ENCODE results near the gene SLC25A18.
"Not testable (repeated sequence)": the region's sequence is repeated elsewhere in the genome, so short reads cannot be mapped to it uniquely, and the experiment has no call there.

Gene SLC25A18

GRCh38 chr22:17562906-17563870 is at the start of gene SLC25A18:
TSS of gene SLC25A18 (plus strand) at chr22:17563498. CDS start at chr22:17579945, 16,447 bp downstream.
- peak in 48 of 58 donors; percentile 25 to 85 (median 60) for DNase-seq

GRCh38 chr22:17513612-17514011 is 49.7 kb upstream of the SLC25A18 start:
- DNase-seq = no peak

GRCh38 chr22:17514084-17514483 is 49.2 kb upstream of the SLC25A18 start:
- no peak for DNase-seq

- DNase-seq = no peak
Observed at GRCh38 chr22:17518406-17518805, 44.9 kb upstream of the SLC25A18 start.

- not testable (repeated sequence) for DNase-seq
Observed at GRCh38 chr22:17521971-17522370, 41.3 kb upstream of the SLC25A18 start.

GRCh38 chr22:17523925-17524324 is 39.4 kb upstream of the SLC25A18 start:
- DNase-seq = no peak

- DNase-seq = peak in 53 of 58 donors; percentile 11 to 85 (median 58)
Observed at GRCh38 chr22:17536269-17536668, 27.0 kb upstream of the SLC25A18 start.

- no peak for DNase-seq
Observed at GRCh38 chr22:17537155-17537554, 26.1 kb upstream of the SLC25A18 start.

- DNase-seq = no peak
Observed at GRCh38 chr22:17540481-17540880, 22.8 kb upstream of the SLC25A18 start.

- no peak for DNase-seq
Observed at GRCh38 chr22:17541476-17541875, 21.8 kb upstream of the SLC25A18 start.

- no peak for DNase-seq
Observed at GRCh38 chr22:17542452-17542851, 20.8 kb upstream of the SLC25A18 start.

- DNase-seq = no peak
Observed at GRCh38 chr22:17548010-17548755, 15.1 kb upstream of the SLC25A18 start.

GRCh38 chr22:17548756-17549035 is 14.6 kb upstream of the SLC25A18 start:
- no peak for DNase-seq

- no peak for DNase-seq
Observed at GRCh38 chr22:17549183-17549582, 14.1 kb upstream of the SLC25A18 start.

- no peak for DNase-seq
Observed at GRCh38 chr22:17549655-17550054, 13.6 kb upstream of the SLC25A18 start.

- DNase-seq = no peak
Observed at GRCh38 chr22:17552737-17553136, 10.6 kb upstream of the SLC25A18 start.

- no peak for DNase-seq
Observed at GRCh38 chr22:17554814-17555213, 8.5 kb upstream of the SLC25A18 start.

- DNase-seq = no peak
Observed at GRCh38 chr22:17559188-17559587, 4.1 kb upstream of the SLC25A18 start.

GRCh38 chr22:17563936-17564391 is 666 bp downstream of the SLC25A18 start:
- peak in 26 of 58 donors; percentile 19 to 76 (median 50) for DNase-seq

GRCh38 chr22:17566016-17566687 is 2.9 kb downstream of the SLC25A18 start:
- not testable (repeated sequence) for DNase-seq

- DNase-seq = no peak
Observed at GRCh38 chr22:17566776-17567175, 3.5 kb downstream of the SLC25A18 start.
